HEK293 (cell line): ENCODE measurements around the gene TPSD1.

Experiments used
- CTCF ChIP-seq: fragments of 450-650 bp; formaldehyde crosslinking; IDR thresholded peaks from 2 replicates; pipeline ENCODE4 v1.5.1; 2016; ENCODE audit warnings: missing biosample characterization, missing genetic modification characterization
- ELK4 ChIP-seq: IDR thresholded peaks from 2 replicates; pipeline ENCODE4 v1.6.1; 2011; ENCODE audit warnings: mild to moderate bottlenecking, low read depth, low read length, borderline replicate concordance
- HIC1 ChIP-seq: fragments of 450-650 bp; formaldehyde crosslinking; IDR thresholded peaks from 2 replicates; pipeline ENCODE4 v1.5.1; 2016; ENCODE audit warnings: missing biosample characterization, missing genetic modification characterization
- MEIS1 ChIP-seq: sonication (generic); formaldehyde crosslinking; IDR thresholded peaks from 2 replicates; pipeline ENCODE4 v1.8.1; 2022; ENCODE audit warnings: missing genetic modification reagents, mild to moderate bottlenecking, borderline replicate concordance
- PBX3 ChIP-seq: sonication (generic); formaldehyde crosslinking; IDR thresholded peaks from 2 replicates; pipeline ENCODE4 v1.8.1; 2022; ENCODE audit warnings: mild to moderate bottlenecking, moderate library complexity, missing genetic modification reagents
- PRDM10 ChIP-seq: fragments of 450-650 bp; formaldehyde crosslinking; IDR thresholded peaks from 2 replicates; pipeline ENCODE4 v1.5.1; 2016; ENCODE audit warnings: missing biosample characterization, missing genetic modification characterization
- ZNF645 ChIP-seq: fragments of 450-650 bp; formaldehyde crosslinking; IDR thresholded peaks from 2 replicates; pipeline ENCODE4; 2016; ENCODE audit warnings: missing biosample characterization, missing genetic modification characterization
- ZNF654 ChIP-seq: fragments of 450-650 bp; formaldehyde crosslinking; IDR thresholded peaks from 2 replicates; pipeline ENCODE4 v1.5.1; 2016; ENCODE audit warnings: low read depth, missing biosample characterization, missing genetic modification characterization

GRCh38 chr16:1221628-1222552 lies 34.0 kb upstream of the TPSD1 start:
- TF ChIP-seq ZNF654 (tag by site-specific recombination) = no peak
- no peak for TF ChIP-seq CTCF (tag by site-specific recombination)
- no peak for TF ChIP-seq PRDM10 (tag by site-specific recombination)
- no peak for TF ChIP-seq MEIS1
- TF ChIP-seq HIC1 = no peak
- no peak for TF ChIP-seq PBX3 (CRISPR knock-in tag)
- no peak for TF ChIP-seq ZNF645
- TF ChIP-seq ELK4 = no peak
